Loucy (cell line): Measurements from ENCODE around the gene MYO3B.
A peak's percentile ranks its signal among the peaks of the same experiment; 100 is the strongest.

Source experiments
- H2AFZ ChIP-seq: fragments of 200-600 bp; sonication (generic); 2 replicates; pipeline ENCODE4 v1.6.0; 2016; ENCODE audit warnings: antibody characterized with exemption, mild to moderate bottlenecking, low read length, moderate library complexity
- H3F3A ChIP-seq: fragments of 200-600 bp; 2 replicates; pipeline ENCODE4 v1.6.0; 2016; ENCODE audit warnings: antibody characterized with exemption, low read depth, mild to moderate bottlenecking
- H3K27me3 ChIP-seq: fragments of 200-600 bp; sonication (generic); 2 replicates; pipeline ENCODE4 v1.6.1; 2014; ENCODE audit warnings: low read length, mild to moderate bottlenecking; ENCODE audit not compliant: insufficient read depth, poor library complexity, severe bottlenecking
- H3K36me3 ChIP-seq: fragments of 200-600 bp; sonication (generic); 2 replicates; pipeline ENCODE4 v1.6.1; 2016; ENCODE audit warnings: low read length; ENCODE audit not compliant: insufficient read depth
- H3K4me1 ChIP-seq: fragments of 200-600 bp; sonication (generic); 2 replicates; pipeline ENCODE4 v1.5.1; 2014; ENCODE audit warnings: low read length, mild to moderate bottlenecking; ENCODE audit not compliant: insufficient read depth, poor library complexity, severe bottlenecking
- H3K4me2 ChIP-seq: fragments of 200-600 bp; sonication (generic); 2 replicates; pipeline ENCODE4 v1.6.0; 2014; ENCODE audit warnings: antibody characterized with exemption, low read length, low read depth, mild to moderate bottlenecking; ENCODE audit not compliant: poor library complexity, severe bottlenecking
- H3K4me3 ChIP-seq: fragments of 200-600 bp; sonication (generic); 2 replicates; pipeline ENCODE4 v1.5.1; 2014; ENCODE audit warnings: low read length, mild to moderate bottlenecking, mixed read lengths; ENCODE audit not compliant: poor library complexity, severe bottlenecking
- H3K79me2 ChIP-seq: fragments of 200-600 bp; sonication (generic); 2 replicates; pipeline ENCODE4 v1.6.1; 2014; ENCODE audit warnings: low read length; ENCODE audit not compliant: insufficient read depth
- H3K9ac ChIP-seq: fragments of 200-600 bp; sonication (generic); 2 replicates; pipeline ENCODE4 v1.6.0; 2014; ENCODE audit warnings: mild to moderate bottlenecking, low read depth, low read length, moderate library complexity; ENCODE audit not compliant: poor library complexity, severe bottlenecking
- H3K9me2 ChIP-seq: fragments of 200-600 bp; sonication (generic); replicated peaks from 2 replicates; pipeline ENCODE4 v1.6.1; 2016; ENCODE audit warnings: low read depth, low read length, mixed read lengths
- H3K9me3 ChIP-seq: fragments of 200-600 bp; sonication (generic); 2 replicates; pipeline ENCODE4 v1.6.1; 2014; ENCODE audit warnings: mild to moderate bottlenecking, antibody characterized with exemption, low read length, low read depth; ENCODE audit not compliant: insufficient read depth
- H4K20me1 ChIP-seq: fragments of 200-600 bp; sonication (generic); 2 replicates; pipeline ENCODE4 v1.6.0; 2014; ENCODE audit warnings: antibody characterized with exemption, low read length, mild to moderate bottlenecking; ENCODE audit not compliant: insufficient read depth, poor library complexity, severe bottlenecking
- EZH2phosphoT487 ChIP-seq: fragments of 200-600 bp; IDR thresholded peaks from 2 replicates; pipeline ENCODE4 v1.6.1; 2018; ENCODE audit warnings: antibody characterized with exemption, mild to moderate bottlenecking, moderate library complexity, borderline replicate concordance
- TF ChIP-seq, protein P1 (sequence below): fragments of 200-600 bp; sonication (generic); conservative IDR thresholded peaks from 2 replicates; pipeline ENCODE4 v1.5.1; 2014; ENCODE audit warnings: mild to moderate bottlenecking, antibody characterized with exemption, low read length

Gene MYO3B

DNA sequence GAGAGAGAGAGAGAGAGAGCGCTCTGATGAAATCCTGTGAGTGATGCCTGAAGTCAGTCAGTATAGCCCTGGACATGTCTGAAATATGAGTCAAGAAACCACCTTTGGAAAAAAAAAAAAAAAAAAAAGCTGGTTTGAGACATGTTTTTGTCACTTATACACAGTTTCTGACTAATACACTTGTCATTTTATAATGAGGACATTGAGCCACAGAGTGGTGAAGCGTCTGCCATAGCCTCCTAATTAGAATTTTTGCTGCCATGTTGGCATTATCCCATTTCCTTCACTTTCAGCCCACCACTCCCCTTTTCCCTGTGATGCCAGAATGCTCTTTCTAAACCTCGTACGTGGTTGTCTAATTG is 15.7 kb upstream of the MYO3B start:
- no peak overlapping the region for H3K9ac ChIP-seq
- H2AFZ ChIP-seq = no peak overlapping the region

DNA sequence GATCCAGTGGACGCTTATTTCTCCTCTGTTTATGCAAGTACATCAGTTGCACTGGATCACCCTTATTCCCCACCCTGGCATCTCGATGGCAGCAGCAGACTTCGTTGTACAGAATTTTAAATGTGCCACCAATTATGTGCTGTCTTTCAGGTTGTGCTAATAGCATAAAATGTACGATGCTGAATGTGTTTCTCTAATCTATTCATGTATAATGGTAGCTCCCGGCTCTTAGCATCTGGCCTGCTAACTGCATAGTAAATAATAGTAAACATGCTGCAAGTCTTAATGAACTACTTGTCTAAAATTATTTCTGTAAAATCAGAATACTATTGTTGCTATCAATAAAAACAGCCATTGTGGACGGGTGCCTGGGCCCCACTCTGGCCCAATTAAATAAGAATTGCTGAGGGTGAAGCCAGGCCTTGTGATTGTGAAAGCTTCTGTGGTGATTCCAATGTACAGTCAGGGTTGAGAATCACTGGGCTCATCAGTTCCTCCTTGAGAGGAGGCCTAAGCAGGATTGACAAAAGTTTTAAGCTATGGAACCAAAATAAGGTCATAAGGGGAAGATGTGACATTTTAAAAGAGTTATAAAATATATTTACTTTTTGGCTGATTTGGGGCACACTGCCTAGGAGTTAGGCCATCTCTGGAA is 14.4 kb upstream of the MYO3B start:
- Histone ChIP-seq H3K4me1 (no peaks in the 10 kb centered on the region), H4K20me1 (no peaks in the 10 kb centered on the region), H2AFZ (0 out of 2 replicates have a peak overlapping the region, but pooled peaks have one; percentile 11), H3K4me3 (no peak overlapping the region), H3K4me2 (no peak overlapping the region), H3K36me3 (no peaks in the 10 kb centered on the region), H3K79me2 (no peaks in the 10 kb centered on the region), H3K9me3 (no peaks in the 10 kb centered on the region), H3F3A (no peaks in the 10 kb centered on the region), H3K9ac (no peak overlapping the region), H3K9me2 (no peaks in the 10 kb centered on the region), H3K27me3 (no peaks in the 10 kb centered on the region)
- TF ChIP-seq, protein P1, sequence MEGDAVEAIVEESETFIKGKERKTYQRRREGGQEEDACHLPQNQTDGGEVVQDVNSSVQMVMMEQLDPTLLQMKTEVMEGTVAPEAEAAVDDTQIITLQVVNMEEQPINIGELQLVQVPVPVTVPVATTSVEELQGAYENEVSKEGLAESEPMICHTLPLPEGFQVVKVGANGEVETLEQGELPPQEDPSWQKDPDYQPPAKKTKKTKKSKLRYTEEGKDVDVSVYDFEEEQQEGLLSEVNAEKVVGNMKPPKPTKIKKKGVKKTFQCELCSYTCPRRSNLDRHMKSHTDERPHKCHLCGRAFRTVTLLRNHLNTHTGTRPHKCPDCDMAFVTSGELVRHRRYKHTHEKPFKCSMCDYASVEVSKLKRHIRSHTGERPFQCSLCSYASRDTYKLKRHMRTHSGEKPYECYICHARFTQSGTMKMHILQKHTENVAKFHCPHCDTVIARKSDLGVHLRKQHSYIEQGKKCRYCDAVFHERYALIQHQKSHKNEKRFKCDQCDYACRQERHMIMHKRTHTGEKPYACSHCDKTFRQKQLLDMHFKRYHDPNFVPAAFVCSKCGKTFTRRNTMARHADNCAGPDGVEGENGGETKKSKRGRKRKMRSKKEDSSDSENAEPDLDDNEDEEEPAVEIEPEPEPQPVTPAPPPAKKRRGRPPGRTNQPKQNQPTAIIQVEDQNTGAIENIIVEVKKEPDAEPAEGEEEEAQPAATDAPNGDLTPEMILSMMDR = no peak
- no peak for TF ChIP-seq EZH2phosphoT487

More for the DNA sequence above, 15.7 kb upstream of the MYO3B start:
- no peak overlapping the region for H3K4me3 ChIP-seq
- no peaks in the 10 kb centered on the region for H3K9me2 ChIP-seq
- H3K4me1 ChIP-seq = no peaks in the 10 kb centered on the region
- H3K4me2 ChIP-seq = no peak overlapping the region
- TF ChIP-seq EZH2phosphoT487 = no peak
- TF ChIP-seq, protein P1 = no peak
- no peaks in the 10 kb centered on the region for H3K36me3 ChIP-seq
- no peaks in the 10 kb centered on the region for H3F3A ChIP-seq
- H3K27me3 ChIP-seq = no peaks in the 10 kb centered on the region
- H4K20me1 ChIP-seq = no peaks in the 10 kb centered on the region
- no peaks in the 10 kb centered on the region for H3K79me2 ChIP-seq
- no peaks in the 10 kb centered on the region for H3K9me3 ChIP-seq

DNA sequence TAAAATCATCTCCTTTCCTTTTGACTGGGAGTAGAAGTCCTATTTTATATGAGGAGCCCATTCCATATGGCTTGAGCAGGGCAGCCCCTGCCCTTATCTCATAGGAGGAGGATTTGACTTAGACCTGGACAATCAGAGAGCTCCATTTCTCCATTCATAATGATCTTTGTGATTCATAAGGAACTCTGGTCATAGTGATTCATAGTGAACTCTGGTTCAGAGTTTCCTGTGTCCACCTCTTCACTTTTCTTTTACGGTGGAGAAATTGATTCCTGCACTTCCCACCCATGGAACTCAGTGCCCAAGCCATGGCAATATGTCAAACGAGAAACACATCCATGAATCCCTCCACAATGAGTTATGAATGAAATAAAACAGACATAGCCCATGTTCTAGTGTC is 12.8 kb upstream of the MYO3B start:
- Histone ChIP-seq H3K4me2 (no peak overlapping the region), H4K20me1 (no peaks in the 10 kb centered on the region), H3K9me2 (no peaks in the 10 kb centered on the region), H3K4me3 (no peak overlapping the region), H3K79me2 (no peaks in the 10 kb centered on the region), H3K36me3 (no peaks in the 10 kb centered on the region), H3K9me3 (no peaks in the 10 kb centered on the region), H2AFZ (no peak overlapping the region), H3K27me3 (no peaks in the 10 kb centered on the region), H3K9ac (no peak overlapping the region), H3F3A (no peaks in the 10 kb centered on the region), H3K4me1 (no peaks in the 10 kb centered on the region)
- TF ChIP-seq, protein P1 = no peak
- no peak for TF ChIP-seq EZH2phosphoT487
